Ectodermal cell (in vitro differentiated cells): ENCODE results near the gene UPK1B.

ENCODE experiments used
- H3K27ac ChIP-seq: 2 replicates; pipeline ENCODE4 v1.7.0; 2013; ENCODE audit warnings: mild to moderate bottlenecking, low read depth, low read length; ENCODE audit not compliant: insufficient read depth, poor library complexity, severe bottlenecking
- H3K27me3 ChIP-seq: 2 replicates; pipeline ENCODE4 v1.7.0; 2013; ENCODE audit warnings: mild to moderate bottlenecking, low read length; ENCODE audit not compliant: insufficient read depth, control insufficient read depth, poor library complexity, severe bottlenecking
- H3K36me3 ChIP-seq: one replicate; pipeline ENCODE4 v1.7.0; 2013; ENCODE audit warnings: low read length; ENCODE audit not compliant: control insufficient read depth, insufficient read depth
- H3K4me1 ChIP-seq: one replicate; pipeline ENCODE4 v1.7.0; 2013; ENCODE audit warnings: low read length; ENCODE audit not compliant: control insufficient read depth, insufficient read depth
- H3K4me3 ChIP-seq: 2 replicates; pipeline ENCODE4 v1.7.0; 2013; ENCODE audit warnings: low read depth, low read length, control low read depth; ENCODE audit not compliant: insufficient read depth
- H3K9me3 ChIP-seq: 2 replicates; pipeline ENCODE4 v1.7.0; 2013; ENCODE audit warnings: mild to moderate bottlenecking, low read length, moderate library complexity; ENCODE audit not compliant: control insufficient read depth
- WGBS, 2 experiments: methylation state at CpG; one replicate each; pipeline ENCODE4 v1.1.7; 2013; ENCODE audit warnings: missing lambda C conversion rate in 2 of 2; 5-methylcytosine and 5-hydroxymethylcytosine counted together

UPK1B gene

DNA sequence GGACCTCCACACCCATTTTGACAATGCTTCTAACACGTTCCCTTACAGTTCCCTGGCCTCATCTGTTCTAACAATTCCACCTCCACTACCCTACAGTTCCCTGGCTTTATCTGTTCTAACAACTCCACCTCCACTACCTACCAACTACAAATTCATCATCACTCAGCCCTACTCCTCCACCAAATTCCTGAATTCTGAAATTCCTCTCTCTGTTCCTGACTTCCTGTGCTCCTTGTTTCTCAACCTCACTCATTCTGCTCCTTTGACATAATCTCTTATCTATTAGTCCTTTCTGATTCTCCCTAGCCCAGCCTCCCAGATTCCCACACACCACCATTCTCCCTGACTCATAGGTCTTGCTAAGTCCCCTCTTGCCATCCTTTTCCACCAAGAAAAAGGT is 22.5 kb downstream of the UPK1B start:
- Histone ChIP-seq H3K9me3 (no peaks in the 10 kb centered on the region), H3K4me3 (no peak overlapping the region), H3K4me1 (no peaks in the 10 kb centered on the region)

GRCh38 chr3:119205209-119205608 is 31.8 kb downstream of the UPK1B start:
- Histone ChIP-seq H3K4me3 (no peak overlapping the region), H3K27ac (no peak overlapping the region), H3K9me3 (no peaks in the 10 kb centered on the region), H3K4me1 (no peaks in the 10 kb centered on the region), H3K36me3 (no peaks in the 10 kb centered on the region), H3K27me3 (no peaks in the 10 kb centered on the region)
- WGBS, 2 experiments = 90 to 93% methylated on average over 8 of the region's 8 CpGs

More for the DNA sequence above, 22.5 kb downstream of the UPK1B start:
- 84 to 86% methylated on average over 1 of the region's 1 CpG for WGBS, 2 experiments
- no peaks in the 10 kb centered on the region for H3K36me3 ChIP-seq
- H3K27me3 ChIP-seq = no peaks in the 10 kb centered on the region
- H3K27ac ChIP-seq = no peak overlapping the region

DNA sequence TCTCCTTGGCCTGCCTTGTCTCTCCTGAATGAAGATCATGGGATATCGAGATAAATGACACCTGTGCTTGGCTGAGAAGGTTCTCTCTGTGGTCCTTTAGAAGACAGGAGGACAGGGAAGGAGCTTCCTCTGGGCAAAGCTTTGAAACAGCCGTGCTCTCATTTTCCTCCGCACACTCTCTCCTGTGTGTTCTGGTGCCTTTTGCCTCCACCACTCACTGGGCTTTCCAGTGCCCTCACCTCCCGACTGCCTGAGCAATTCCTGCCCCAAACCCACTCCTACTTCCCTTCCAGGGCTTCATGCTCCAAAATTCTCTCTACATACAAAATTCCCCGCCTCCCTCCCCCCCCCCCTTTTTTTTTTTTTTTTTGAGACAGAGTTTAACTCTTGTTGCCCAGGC is 32.3 kb downstream of the UPK1B start:
- Histone ChIP-seq H3K4me1 (no peaks in the 10 kb centered on the region), H3K9me3 (no peaks in the 10 kb centered on the region), H3K36me3 (no peaks in the 10 kb centered on the region), H3K27me3 (no peaks in the 10 kb centered on the region), H3K4me3 (no peak overlapping the region), H3K27ac (no peak overlapping the region)
- 88 to 92% methylated on average over 5 of the region's 5 CpGs for WGBS, 2 experiments

DNA sequence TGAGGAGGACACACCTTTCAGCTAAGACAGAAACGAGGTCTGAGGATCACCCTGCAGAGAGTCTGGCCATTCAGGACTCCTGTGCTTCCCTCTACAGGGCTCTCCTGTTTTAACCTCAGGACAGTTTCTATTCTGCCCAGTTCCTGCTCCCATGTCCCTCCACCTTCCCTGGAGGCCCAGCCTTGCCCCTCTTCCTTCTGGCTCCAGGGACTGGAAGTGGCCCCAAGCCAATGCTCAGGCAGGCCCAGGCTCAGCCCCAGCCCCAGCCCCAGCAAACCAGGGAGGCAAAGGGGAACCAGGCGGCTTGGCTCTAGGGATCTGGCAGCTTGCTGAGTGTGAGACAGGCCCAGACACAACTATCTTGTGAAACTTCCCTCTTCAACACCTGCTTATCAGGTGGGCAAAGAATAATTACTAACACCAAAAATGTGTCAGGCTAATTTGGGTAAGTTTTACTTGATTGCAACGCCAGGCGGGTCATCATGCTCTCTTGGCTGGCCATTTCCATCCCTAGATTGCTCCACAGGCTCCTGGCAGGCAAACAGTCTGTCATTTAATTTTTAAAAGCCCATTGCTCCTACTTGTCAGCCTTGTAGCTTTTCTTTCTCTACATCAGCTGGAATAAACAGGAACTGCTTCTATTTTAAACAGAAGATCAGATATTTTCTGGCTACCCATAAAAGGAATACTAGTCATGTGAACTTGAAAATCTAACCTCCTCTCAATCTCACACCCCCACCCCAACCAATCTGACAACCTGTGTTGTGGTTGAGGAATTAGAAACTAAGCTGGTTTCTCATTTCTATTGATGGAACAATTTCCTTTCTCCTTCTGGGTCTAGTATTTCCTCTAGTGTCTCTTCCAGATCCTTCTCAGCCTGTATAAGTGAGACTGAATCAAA is 33.5 kb downstream of the UPK1B start:
- WGBS, 2 experiments = 85 to 95% methylated on average over 4 of the region's 4 CpGs
- Histone ChIP-seq H3K9me3 (no peaks in the 10 kb centered on the region), H3K27me3 (no peaks in the 10 kb centered on the region), H3K4me3 (no peak overlapping the region), H3K27ac (no peak overlapping the region), H3K4me1 (no peaks in the 10 kb centered on the region), H3K36me3 (peaks cover 2% of the 10 kb centered on the region)

GRCh38 chr3:119207512-119207875 is 34.1 kb downstream of the UPK1B start:
- no peaks in the 10 kb centered on the region for H3K9me3 ChIP-seq
- no peak overlapping the region for H3K27ac ChIP-seq
- no peaks in the 10 kb centered on the region for H3K27me3 ChIP-seq
- H3K36me3 ChIP-seq = peaks cover 3% of the 10 kb centered on the region
- 89 to 94% methylated on average over 3 of the region's 3 CpGs for WGBS, 2 experiments
- H3K4me3 ChIP-seq = no peak overlapping the region
- no peaks in the 10 kb centered on the region for H3K4me1 ChIP-seq

- H3K36me3 ChIP-seq = peaks cover 12% of the 10 kb centered on the region
- H3K4me3 ChIP-seq = no peak overlapping the region
- 63 to 65% methylated on average over 4 of the region's 4 CpGs for WGBS, 2 experiments
- H3K4me1 ChIP-seq = no peaks in the 10 kb centered on the region
- H3K9me3 ChIP-seq = no peaks in the 10 kb centered on the region
- H3K27me3 ChIP-seq = no peaks in the 10 kb centered on the region
- no peak overlapping the region for H3K27ac ChIP-seq
These were observed 37.8 kb downstream of the UPK1B start for GRCh38 chr3:119211193-119211592.

GRCh38 chr3:119211803-119212202 is 38.4 kb downstream of the UPK1B start:
- 96 to 97% methylated on average over 6 of the region's 6 CpGs for WGBS, 2 experiments

GRCh38 chr3:119219069-119219468 is 45.7 kb downstream of the UPK1B start:
- Histone ChIP-seq H3K36me3 (peaks cover 19% of the 10 kb centered on the region), H3K27me3 (no peaks in the 10 kb centered on the region), H3K27ac (no peak overlapping the region), H3K4me3 (no peak overlapping the region), H3K9me3 (no peaks in the 10 kb centered on the region), H3K4me1 (no peaks in the 10 kb centered on the region)
- 95 to 97% methylated on average over 4 of the region's 4 CpGs for WGBS, 2 experiments

More at GRCh38 chr3:119211803-119212202, 38.4 kb downstream of the UPK1B start:
- no peak overlapping the region for H3K4me3 ChIP-seq
- H3K9me3 ChIP-seq = no peaks in the 10 kb centered on the region
- peaks cover 12% of the 10 kb centered on the region for H3K36me3 ChIP-seq
- no peaks in the 10 kb centered on the region for H3K4me1 ChIP-seq
- no peak overlapping the region for H3K27ac ChIP-seq
- no peaks in the 10 kb centered on the region for H3K27me3 ChIP-seq

- no peaks in the 10 kb centered on the region for H3K4me1 ChIP-seq
- 92 to 95% methylated on average over 7 of the region's 7 CpGs for WGBS, 2 experiments
- H3K36me3 ChIP-seq = peaks cover 15% of the 10 kb centered on the region
These were observed 46.8 kb downstream of the UPK1B start for GRCh38 chr3:119220198-119220597.

GRCh38 chr3:119220970-119221667 is 47.7 kb downstream of the UPK1B start:
- 81 to 82% methylated on average over 3 of the region's 3 CpGs for WGBS, 2 experiments

More at GRCh38 chr3:119220198-119220597, 46.8 kb downstream of the UPK1B start:
- H3K4me3 ChIP-seq = no peak overlapping the region
- H3K9me3 ChIP-seq = no peaks in the 10 kb centered on the region
- H3K27me3 ChIP-seq = no peaks in the 10 kb centered on the region
- no peak overlapping the region for H3K27ac ChIP-seq

More at GRCh38 chr3:119220970-119221667, 47.7 kb downstream of the UPK1B start:
- Histone ChIP-seq H3K27ac (no peak overlapping the region), H3K36me3 (peaks cover 13% of the 10 kb centered on the region), H3K4me3 (no peak overlapping the region), H3K9me3 (no peaks in the 10 kb centered on the region), H3K4me1 (no peaks in the 10 kb centered on the region), H3K27me3 (no peaks in the 10 kb centered on the region)
